ENCODE measurements around the gene ORC3. TPM values are rescaled to one million over a fixed set of nuclear protein-coding genes. Genes with fewer than 3 reads are reported as not detected.

The ORC3 gene
- 18.4 TPM for polyA plus RNA-seq (2013, experiment 1 of 2; ENCODE audit: insufficient read length)
- 16.1 TPM for polyA plus RNA-seq (2013, experiment 2 of 2; ENCODE audit: insufficient read length)

- DNase-seq: peak; percentile 93
These were observed at the start of gene ORC3, which contains the start of gene RARS2 for GRCh38 chr6:87589693-87590416. TSS of gene ORC3 (plus strand) at chr6:87590135. CDS start at chr6:87590169, 34 bp downstream. TSS of gene RARS2 (minus strand) at chr6:87589987. CDS start at chr6:87589957, 30 bp downstream.

- DNase-seq: no peak
These were observed 49.4 kb upstream of the ORC3 start for GRCh38 chr6:87540539-87540938.

GRCh38 chr6:87541041-87541440 is 48.9 kb upstream of the ORC3 start:
- DNase-seq: no peak

GRCh38 chr6:87541744-87542143 is 48.2 kb upstream of the ORC3 start:
- peak; percentile 8 for DNase-seq

- no peak for DNase-seq
These were observed 46.0 kb upstream of the ORC3 start for GRCh38 chr6:87543696-87544473.

- DNase-seq: no peak
These were observed 45.5 kb upstream of the ORC3 start for GRCh38 chr6:87544474-87544735.

- DNase-seq: no peak
These were observed 38.1 kb upstream of the ORC3 start for GRCh38 chr6:87551799-87552198.

GRCh38 chr6:87553159-87553765 is 36.7 kb upstream of the ORC3 start:
- no peak for DNase-seq

- no peak for DNase-seq
These were observed 34.4 kb upstream of the ORC3 start for GRCh38 chr6:87555506-87555905.

GRCh38 chr6:87558446-87558845 is 31.5 kb upstream of the ORC3 start:
- DNase-seq: no peak

GRCh38 chr6:87561017-87561416 is 28.9 kb upstream of the ORC3 start:
- DNase-seq: peak; percentile 62

- peak; percentile 11 for DNase-seq
These were observed 17.9 kb upstream of the ORC3 start for GRCh38 chr6:87572021-87572420.

- no peak for DNase-seq
These were observed 17.1 kb upstream of the ORC3 start for GRCh38 chr6:87572883-87573282.

GRCh38 chr6:87573307-87574024 is 16.5 kb upstream of the ORC3 start:
- DNase-seq: no peak

GRCh38 chr6:87574237-87574804 is 15.6 kb upstream of the ORC3 start:
- DNase-seq: no peak

GRCh38 chr6:87575423-87575822 is 14.5 kb upstream of the ORC3 start:
- DNase-seq: no peak

- DNase-seq: no peak
These were observed 6.1 kb upstream of the ORC3 start for GRCh38 chr6:87583822-87584221.

GRCh38 chr6:87586371-87587077 is 3.4 kb upstream of the ORC3 start:
- DNase-seq: no peak

- DNase-seq: no peak
These were observed 1.1 kb upstream of the ORC3 start for GRCh38 chr6:87588756-87589407.

GRCh38 chr6:87590417-87590880 is 514 bp downstream of the ORC3 start:
- DNase-seq: no peak

GRCh38 chr6:87590990-87591389 is 1.1 kb downstream of the ORC3 start:
- DNase-seq: no peak
